HEK293 (cell line): ENCODE measurements around the gene AXL.

Source experiments
- KLF1 ChIP-seq: fragments of 450-650 bp; formaldehyde crosslinking; IDR thresholded peaks from 2 replicates; pipeline ENCODE4 v1.5.1; 2016; ENCODE audit warnings: missing biosample characterization, missing genetic modification characterization
- MZF1 ChIP-seq: fragments of 450-650 bp; formaldehyde crosslinking; IDR thresholded peaks from 2 replicates; pipeline ENCODE4 v1.5.1; 2017; ENCODE audit warnings: missing biosample characterization, missing genetic modification characterization, borderline replicate concordance
- OSR2 ChIP-seq: fragments of 450-650 bp; formaldehyde crosslinking; IDR thresholded peaks from 2 replicates; pipeline ENCODE4 v1.5.1; 2016; ENCODE audit warnings: missing biosample characterization, missing genetic modification characterization
- RBAK ChIP-seq: fragments of 450-650 bp; formaldehyde crosslinking; IDR thresholded peaks from 2 replicates; pipeline ENCODE4 v1.5.1; 2016; ENCODE audit warnings: missing biosample characterization, missing genetic modification characterization
- SALL2 ChIP-seq: fragments of 450-650 bp; formaldehyde crosslinking; IDR thresholded peaks from 2 replicates; pipeline ENCODE4 v1.5.0; 2017; ENCODE audit warnings: missing biosample characterization, mild to moderate bottlenecking, missing genetic modification characterization, borderline replicate concordance
- SCRT2 ChIP-seq: fragments of 450-650 bp; formaldehyde crosslinking; IDR thresholded peaks from 2 replicates; pipeline ENCODE4 v1.5.1; 2016; ENCODE audit warnings: missing biosample characterization, missing genetic modification characterization
- ZBTB7A ChIP-seq: fragments of 450-650 bp; formaldehyde crosslinking; IDR thresholded peaks from 2 replicates; pipeline ENCODE4 v1.5.1; 2016; ENCODE audit warnings: low read depth, missing biosample characterization, missing genetic modification characterization
- ZFHX2 ChIP-seq: fragments of 450-650 bp; formaldehyde crosslinking; conservative IDR thresholded peaks from 2 replicates; pipeline ENCODE4 v1.5.1; 2016; ENCODE audit warnings: missing biosample characterization, missing genetic modification characterization
- ZFP37 ChIP-seq: fragments of 450-650 bp; formaldehyde crosslinking; IDR thresholded peaks from 2 replicates; pipeline ENCODE4 v1.5.1; 2016; ENCODE audit warnings: missing biosample characterization, missing genetic modification characterization
- ZNF132 ChIP-seq: fragments of 450-650 bp; formaldehyde crosslinking; IDR thresholded peaks from 2 replicates; pipeline ENCODE4 v1.5.1; 2017; ENCODE audit warnings: missing biosample characterization, missing genetic modification characterization, borderline replicate concordance
- ZNF184 ChIP-seq: fragments of 450-650 bp; IDR thresholded peaks from 2 replicates; pipeline ENCODE4 v1.5.1; 2018; ENCODE audit warnings: missing biosample characterization, mild to moderate bottlenecking, missing genetic modification characterization
- ZNF221 ChIP-seq: fragments of 450-650 bp; formaldehyde crosslinking; IDR thresholded peaks from 2 replicates; pipeline ENCODE4 v1.5.1; 2017; ENCODE audit warnings: missing biosample characterization, missing genetic modification characterization, borderline replicate concordance
- ZNF24 ChIP-seq: fragments of 450-650 bp; formaldehyde crosslinking; IDR thresholded peaks from 2 replicates; pipeline ENCODE4 v1.5.1; 2016; ENCODE audit warnings: missing biosample characterization, missing genetic modification characterization
- ZNF266 ChIP-seq: fragments of 450-650 bp; formaldehyde crosslinking; IDR thresholded peaks from 2 replicates; pipeline ENCODE4 v1.5.1; 2016; ENCODE audit warnings: missing biosample characterization, missing genetic modification characterization, low read depth
- ZNF350 ChIP-seq: fragments of 450-650 bp; formaldehyde crosslinking; IDR thresholded peaks from 2 replicates; pipeline ENCODE4 v1.5.0; 2017; ENCODE audit warnings: missing biosample characterization, mild to moderate bottlenecking, missing genetic modification characterization
- ZNF366 ChIP-seq: fragments of 450-650 bp; formaldehyde crosslinking; conservative IDR thresholded peaks from 2 replicates; pipeline ENCODE4 v1.5.1; 2016; ENCODE audit warnings: missing biosample characterization, missing genetic modification characterization
- ZNF433 ChIP-seq: fragments of 450-650 bp; formaldehyde crosslinking; IDR thresholded peaks from 2 replicates; pipeline ENCODE4 v1.5.1; 2016; ENCODE audit warnings: missing biosample characterization, missing genetic modification characterization, low read depth
- ZNF596 ChIP-seq: fragments of 450-650 bp; IDR thresholded peaks from 2 replicates; pipeline ENCODE4 v1.5.0; 2018; ENCODE audit warnings: missing biosample characterization, mild to moderate bottlenecking, missing genetic modification characterization, moderate library complexity
- ZNF621 ChIP-seq: fragments of 450-650 bp; formaldehyde crosslinking; IDR thresholded peaks from 2 replicates; pipeline ENCODE4 v1.5.1; 2017; ENCODE audit warnings: missing biosample characterization, missing genetic modification characterization
- ZNF654 ChIP-seq: fragments of 450-650 bp; formaldehyde crosslinking; IDR thresholded peaks from 2 replicates; pipeline ENCODE4 v1.5.1; 2016; ENCODE audit warnings: low read depth, missing biosample characterization, missing genetic modification characterization
- ZNF664 ChIP-seq: fragments of 450-650 bp; formaldehyde crosslinking; IDR thresholded peaks from 2 replicates; pipeline ENCODE4 v1.5.1; 2016; ENCODE audit warnings: missing biosample characterization, missing genetic modification characterization
- ZNF707 ChIP-seq: fragments of 450-650 bp; formaldehyde crosslinking; IDR thresholded peaks from 2 replicates; pipeline ENCODE4 v1.5.1; 2016; ENCODE audit warnings: missing biosample characterization, missing genetic modification characterization
- ZNF76 ChIP-seq: fragments of 450-650 bp; formaldehyde crosslinking; IDR thresholded peaks from 2 replicates; pipeline ENCODE4; 2016; ENCODE audit warnings: low read depth, missing biosample characterization, missing genetic modification characterization, borderline replicate concordance
- ZNF776 ChIP-seq: fragments of 450-650 bp; formaldehyde crosslinking; IDR thresholded peaks from 2 replicates; pipeline ENCODE4 v1.5.0; 2017; ENCODE audit warnings: missing biosample characterization, missing genetic modification characterization, borderline replicate concordance
- ZNF830 ChIP-seq: fragments of 450-650 bp; IDR thresholded peaks from 2 replicates; pipeline ENCODE4 v1.5.0; 2018; ENCODE audit warnings: missing biosample characterization, missing genetic modification characterization, low read depth, mild to moderate bottlenecking, moderate library complexity
- ZSCAN16 ChIP-seq: fragments of 450-650 bp; formaldehyde crosslinking; IDR thresholded peaks from 2 replicates; pipeline ENCODE4 v1.5.1; 2016; ENCODE audit warnings: missing biosample characterization, missing genetic modification characterization
- TF ChIP-seq, protein P1 (sequence below): fragments of 450-650 bp; formaldehyde crosslinking; IDR thresholded peaks from 2 replicates; pipeline ENCODE4 v1.5.1; 2016; ENCODE audit warnings: missing biosample characterization, missing genetic modification characterization, borderline replicate concordance
- TF ChIP-seq, protein P2 (sequence below): fragments of 450-650 bp; formaldehyde crosslinking; IDR thresholded peaks from 2 replicates; pipeline ENCODE4 v1.5.1; 2016; ENCODE audit warnings: missing biosample characterization, missing genetic modification characterization
- TF ChIP-seq, protein P3 (sequence below): fragments of 450-650 bp; formaldehyde crosslinking; IDR thresholded peaks from 2 replicates; pipeline ENCODE4 v1.5.1; 2017; ENCODE audit warnings: missing biosample characterization, missing genetic modification characterization
- TF ChIP-seq, protein P4 (sequence below): fragments of 450-650 bp; formaldehyde crosslinking; IDR thresholded peaks from 2 replicates; pipeline ENCODE4 v1.5.1; 2016; ENCODE audit warnings: missing biosample characterization, missing genetic modification characterization

The AXL gene

DNA sequence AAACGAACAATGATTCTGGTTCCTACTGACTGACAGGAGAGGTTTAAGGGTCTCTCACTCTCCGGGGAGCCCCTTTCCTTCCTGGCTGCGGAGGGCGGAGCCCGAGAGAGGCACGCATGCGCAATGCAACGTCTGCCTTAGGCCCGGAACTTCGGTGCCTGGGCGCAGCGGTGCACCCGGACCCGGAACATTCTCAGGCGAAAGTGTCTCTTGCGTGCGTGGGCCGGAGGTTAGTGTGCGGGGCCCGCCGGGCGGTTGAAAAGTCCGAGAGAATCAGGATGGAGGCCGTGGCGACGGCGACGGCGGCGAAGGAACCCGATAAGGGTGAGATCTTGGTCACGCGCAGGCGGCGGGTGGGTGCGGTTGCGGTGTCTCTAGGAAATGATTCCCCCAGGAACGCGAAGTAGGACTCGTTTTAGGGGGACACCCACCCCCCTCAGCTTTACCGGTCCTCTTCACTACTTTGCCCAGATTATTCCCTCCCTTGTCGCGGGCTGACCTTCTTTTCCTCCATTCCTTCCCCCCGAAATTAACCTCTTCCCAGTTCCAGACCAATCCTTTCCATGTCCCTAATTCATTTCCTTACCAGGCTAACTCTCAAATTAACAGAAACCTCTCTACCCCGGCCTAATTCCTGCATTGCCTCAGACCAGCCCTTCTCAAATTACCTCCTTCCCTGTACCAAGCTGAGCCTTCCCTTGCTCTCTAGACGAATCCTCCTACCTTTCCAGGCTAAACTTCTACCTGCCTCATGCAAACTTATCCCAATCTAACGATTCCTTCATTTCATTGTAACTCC, 91.2 kb downstream of the AXL start, which contains the start of gene CCDC97 (continued):
- TF ChIP-seq ZFP37 (tag by site-specific recombination) (peak; percentile 100), MZF1 (tag by site-specific recombination) (peak; percentile 84), ZNF76 (tag by site-specific recombination) (peak; percentile 87), ZNF132 (no peak), ZNF184 (tag by site-specific recombination) (0 out of 2 replicates have a peak, but pooled peaks have one; percentile 22), SALL2 (tag by site-specific recombination) (no peak), ZNF830 (no peak), ZNF350 (no peak), ZNF433 (tag by site-specific recombination) (no peak), ZNF266 (tag by site-specific recombination) (no peak), ZNF776 (tag by site-specific recombination) (no peak), ZNF621 (tag by site-specific recombination) (no peak), SCRT2 (tag by site-specific recombination) (peak; percentile 72), ZNF221 (0 out of 2 replicates have a peak, but pooled peaks have one; percentile 46), ZNF596 (peak; percentile 50; the same call in 1 of the 2 replicates), ZNF654 (tag by site-specific recombination) (peak; percentile 31; the same call in 1 of the 2 replicates), ZBTB7A (tag by site-specific recombination) (peak; percentile 95; the same call in 1 of the 2 replicates), RBAK (tag by site-specific recombination) (0 out of 2 replicates have a peak, but pooled peaks have one; percentile 31), ZNF707 (tag by site-specific recombination) (no peak), OSR2 (tag by site-specific recombination) (peak; percentile 49), KLF1 (tag by site-specific recombination) (peak; percentile 95), ZNF664 (tag by site-specific recombination) (peak; percentile 84), ZSCAN16 (peak; percentile 62; the same call in 1 of the 2 replicates), ZNF366 (tag by site-specific recombination) (peak; percentile 93), ZFHX2 (tag by site-specific recombination) (peak; percentile 98), ZNF24 (tag by site-specific recombination) (peak; percentile 97)
- TF ChIP-seq, protein P1, sequence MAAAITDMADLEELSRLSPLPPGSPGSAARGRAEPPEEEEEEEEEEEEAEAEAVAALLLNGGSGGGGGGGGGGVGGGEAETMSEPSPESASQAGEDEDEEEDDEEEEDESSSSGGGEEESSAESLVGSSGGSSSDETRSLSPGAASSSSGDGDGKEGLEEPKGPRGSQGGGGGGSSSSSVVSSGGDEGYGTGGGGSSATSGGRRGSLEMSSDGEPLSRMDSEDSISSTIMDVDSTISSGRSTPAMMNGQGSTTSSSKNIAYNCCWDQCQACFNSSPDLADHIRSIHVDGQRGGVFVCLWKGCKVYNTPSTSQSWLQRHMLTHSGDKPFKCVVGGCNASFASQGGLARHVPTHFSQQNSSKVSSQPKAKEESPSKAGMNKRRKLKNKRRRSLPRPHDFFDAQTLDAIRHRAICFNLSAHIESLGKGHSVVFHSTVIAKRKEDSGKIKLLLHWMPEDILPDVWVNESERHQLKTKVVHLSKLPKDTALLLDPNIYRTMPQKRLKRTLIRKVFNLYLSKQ (tag by site-specific recombination) = peak; percentile 62; the same call in 1 of the 2 replicates
- TF ChIP-seq, protein P2, sequence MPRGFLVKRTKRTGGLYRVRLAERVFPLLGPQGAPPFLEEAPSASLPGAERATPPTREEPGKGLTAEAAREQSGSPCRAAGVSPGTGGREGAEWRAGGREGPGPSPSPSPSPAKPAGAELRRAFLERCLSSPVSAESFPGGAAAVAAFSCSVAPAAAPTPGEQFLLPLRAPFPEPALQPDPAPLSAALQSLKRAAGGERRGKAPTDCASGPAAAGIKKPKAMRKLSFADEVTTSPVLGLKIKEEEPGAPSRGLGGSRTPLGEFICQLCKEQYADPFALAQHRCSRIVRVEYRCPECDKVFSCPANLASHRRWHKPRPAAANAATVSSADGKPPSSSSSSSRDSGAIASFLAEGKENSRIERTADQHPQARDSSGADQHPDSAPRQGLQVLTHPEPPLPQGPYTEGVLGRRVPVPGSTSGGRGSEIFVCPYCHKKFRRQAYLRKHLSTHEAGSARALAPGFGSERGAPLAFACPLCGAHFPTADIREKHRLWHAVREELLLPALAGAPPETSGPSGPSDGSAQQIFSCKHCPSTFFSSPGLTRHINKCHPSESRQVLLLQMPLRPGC (tag by site-specific recombination) = peak; percentile 95
- TF ChIP-seq, protein P3, sequence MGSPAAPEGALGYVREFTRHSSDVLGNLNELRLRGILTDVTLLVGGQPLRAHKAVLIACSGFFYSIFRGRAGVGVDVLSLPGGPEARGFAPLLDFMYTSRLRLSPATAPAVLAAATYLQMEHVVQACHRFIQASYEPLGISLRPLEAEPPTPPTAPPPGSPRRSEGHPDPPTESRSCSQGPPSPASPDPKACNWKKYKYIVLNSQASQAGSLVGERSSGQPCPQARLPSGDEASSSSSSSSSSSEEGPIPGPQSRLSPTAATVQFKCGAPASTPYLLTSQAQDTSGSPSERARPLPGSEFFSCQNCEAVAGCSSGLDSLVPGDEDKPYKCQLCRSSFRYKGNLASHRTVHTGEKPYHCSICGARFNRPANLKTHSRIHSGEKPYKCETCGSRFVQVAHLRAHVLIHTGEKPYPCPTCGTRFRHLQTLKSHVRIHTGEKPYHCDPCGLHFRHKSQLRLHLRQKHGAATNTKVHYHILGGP (tag by site-specific recombination) = peak; percentile 71
- TF ChIP-seq, protein P4, sequence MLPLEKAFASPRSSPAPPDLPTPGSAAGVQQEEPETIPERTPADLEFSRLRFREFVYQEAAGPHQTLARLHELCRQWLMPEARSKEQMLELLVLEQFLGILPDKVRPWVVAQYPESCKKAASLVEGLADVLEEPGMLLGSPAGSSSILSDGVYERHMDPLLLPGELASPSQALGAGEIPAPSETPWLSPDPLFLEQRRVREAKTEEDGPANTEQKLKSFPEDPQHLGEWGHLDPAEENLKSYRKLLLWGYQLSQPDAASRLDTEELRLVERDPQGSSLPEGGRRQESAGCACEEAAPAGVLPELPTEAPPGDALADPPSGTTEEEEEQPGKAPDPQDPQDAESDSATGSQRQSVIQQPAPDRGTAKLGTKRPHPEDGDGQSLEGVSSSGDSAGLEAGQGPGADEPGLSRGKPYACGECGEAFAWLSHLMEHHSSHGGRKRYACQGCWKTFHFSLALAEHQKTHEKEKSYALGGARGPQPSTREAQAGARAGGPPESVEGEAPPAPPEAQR (tag by site-specific recombination) = peak; percentile 95
